ENCODE data around the gene SPR.

SPR gene

GRCh38 chr2:72932805-72933204, 45.6 kb downstream of the SPR start:
- H3K4me3 ChIP-seq (ENCODE audit: low read length): no peak overlapping the region
- TF ChIP-seq, protein P1, sequence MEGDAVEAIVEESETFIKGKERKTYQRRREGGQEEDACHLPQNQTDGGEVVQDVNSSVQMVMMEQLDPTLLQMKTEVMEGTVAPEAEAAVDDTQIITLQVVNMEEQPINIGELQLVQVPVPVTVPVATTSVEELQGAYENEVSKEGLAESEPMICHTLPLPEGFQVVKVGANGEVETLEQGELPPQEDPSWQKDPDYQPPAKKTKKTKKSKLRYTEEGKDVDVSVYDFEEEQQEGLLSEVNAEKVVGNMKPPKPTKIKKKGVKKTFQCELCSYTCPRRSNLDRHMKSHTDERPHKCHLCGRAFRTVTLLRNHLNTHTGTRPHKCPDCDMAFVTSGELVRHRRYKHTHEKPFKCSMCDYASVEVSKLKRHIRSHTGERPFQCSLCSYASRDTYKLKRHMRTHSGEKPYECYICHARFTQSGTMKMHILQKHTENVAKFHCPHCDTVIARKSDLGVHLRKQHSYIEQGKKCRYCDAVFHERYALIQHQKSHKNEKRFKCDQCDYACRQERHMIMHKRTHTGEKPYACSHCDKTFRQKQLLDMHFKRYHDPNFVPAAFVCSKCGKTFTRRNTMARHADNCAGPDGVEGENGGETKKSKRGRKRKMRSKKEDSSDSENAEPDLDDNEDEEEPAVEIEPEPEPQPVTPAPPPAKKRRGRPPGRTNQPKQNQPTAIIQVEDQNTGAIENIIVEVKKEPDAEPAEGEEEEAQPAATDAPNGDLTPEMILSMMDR (IDR thresholded peaks at IDR 0.05; ENCODE audit: insufficient read depth, low read depth, low read length, missing control alignments): no peak
- no peak for DNase-seq (ENCODE audit: low read depth)

DNA sequence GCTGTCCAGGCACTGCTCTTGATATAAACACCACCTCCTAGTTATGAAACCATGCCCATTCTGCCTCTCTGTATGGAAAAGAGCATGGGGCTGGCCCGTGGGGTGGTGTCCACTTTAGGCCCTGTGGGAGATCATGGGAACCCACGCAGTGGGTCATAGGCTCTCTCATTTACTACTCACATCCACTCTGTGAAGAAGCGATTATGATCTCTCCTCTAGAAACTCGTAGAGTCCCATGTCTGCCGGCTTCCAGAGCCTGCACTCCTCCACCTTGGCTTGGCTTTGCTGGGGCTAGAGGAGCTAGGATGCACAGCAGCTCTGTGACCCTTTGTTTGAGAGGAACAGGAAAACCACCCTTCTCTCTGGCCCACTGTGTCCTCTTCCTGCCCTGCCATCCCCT, 46.0 kb downstream of the SPR start:
- DNase-seq (ENCODE audit: low read depth): no peak
- TF ChIP-seq, protein P1 (IDR thresholded peaks at IDR 0.05; ENCODE audit: insufficient read depth, low read depth, low read length, missing control alignments): no peak
- no peak overlapping the region for H3K4me3 ChIP-seq (ENCODE audit: low read length)

- DNase-seq (ENCODE audit: low read depth): no peak
- no peak overlapping the region for H3K4me3 ChIP-seq (ENCODE audit: low read length)
- TF ChIP-seq, protein P1 (IDR thresholded peaks at IDR 0.05; ENCODE audit: insufficient read depth, low read depth, low read length, missing control alignments): no peak
Observed at GRCh38 chr2:72933646-72934151, 46.5 kb downstream of the SPR start.

- no peak overlapping the region for H3K4me3 ChIP-seq (ENCODE audit: low read length)
- TF ChIP-seq, protein P1 (IDR thresholded peaks at IDR 0.05; ENCODE audit: insufficient read depth, low read depth, low read length, missing control alignments): peak; percentile 50
- DNase-seq (ENCODE audit: low read depth): peak; percentile 98
Observed at GRCh38 chr2:72934683-72935610, 47.7 kb downstream of the SPR start.

DNA sequence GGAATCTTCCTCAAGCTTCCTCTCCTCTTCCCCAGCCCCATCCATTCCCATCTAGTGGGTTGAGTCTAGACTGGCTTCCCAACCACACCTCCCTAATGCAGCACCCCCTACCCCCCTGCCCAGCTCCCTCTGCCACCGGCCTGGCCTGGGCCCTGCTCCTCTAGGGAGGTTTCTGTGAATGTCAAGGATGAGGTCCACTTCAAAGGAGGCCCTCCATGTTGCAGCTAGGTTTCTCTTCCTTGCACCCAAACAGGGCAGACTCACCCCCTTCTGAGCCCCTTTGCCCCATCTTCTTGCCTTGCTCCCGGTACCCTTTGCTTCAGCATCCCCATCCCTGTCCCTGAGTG, 48.4 kb downstream of the SPR start:
- DNase-seq (ENCODE audit: low read depth): no peak
- H3K4me3 ChIP-seq (ENCODE audit: low read length): no peak overlapping the region
- TF ChIP-seq, protein P1 (IDR thresholded peaks at IDR 0.05; ENCODE audit: insufficient read depth, low read depth, low read length, missing control alignments): no peak

DNA sequence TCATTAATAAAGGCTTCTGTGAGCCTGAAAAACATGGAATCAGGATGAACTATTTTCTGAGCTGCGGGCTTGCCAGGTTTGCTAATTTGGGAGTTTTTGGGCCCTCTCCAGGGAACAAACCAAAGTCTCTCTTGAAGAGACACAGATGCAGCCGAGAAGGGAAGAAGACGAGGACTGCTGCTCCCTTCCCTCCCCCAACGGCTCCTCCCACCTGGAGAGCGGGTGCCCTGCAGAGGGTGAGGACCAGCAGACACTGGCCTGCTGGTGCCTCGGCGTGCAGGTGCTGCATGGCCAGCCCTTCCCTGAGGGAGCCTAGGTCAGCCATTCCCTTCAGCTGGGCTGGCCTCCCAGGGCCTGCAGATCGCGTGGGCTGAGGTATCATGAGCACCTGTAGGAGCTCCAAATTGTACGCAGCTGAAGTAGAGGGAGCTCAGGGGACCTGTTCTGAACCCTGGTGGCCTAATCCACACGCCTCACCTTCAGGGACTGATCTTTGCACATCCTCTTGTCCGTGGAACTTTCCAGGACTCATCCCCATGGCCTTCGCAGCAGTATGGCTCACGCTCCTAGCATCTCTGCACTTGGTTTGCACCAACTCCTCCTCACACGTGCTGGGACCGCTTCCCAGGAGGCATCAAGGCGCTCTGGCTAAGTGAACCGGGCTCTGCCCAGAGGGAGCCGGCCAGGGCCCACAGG, 49.6 kb downstream of the SPR start:
- H3K4me3 ChIP-seq (ENCODE audit: low read length): no peak overlapping the region
- DNase-seq (ENCODE audit: low read depth): no peak
- TF ChIP-seq, protein P1 (IDR thresholded peaks at IDR 0.05; ENCODE audit: insufficient read depth, low read depth, low read length, missing control alignments): no peak
